ENCODE measurements around the gene KCNJ12.
"Not testable (repeated sequence)": the region's sequence is repeated elsewhere in the genome, so short reads cannot be mapped to it uniquely, and the experiment has no call there.

The KCNJ12 gene

GRCh38 chr17:21387616-21388015 is 11.5 kb downstream of the KCNJ12 start:
- DNase-seq (ENCODE audit: low read depth), result no peak

GRCh38 chr17:21388066-21388465 is 11.9 kb downstream of the KCNJ12 start:
- no peak for DNase-seq (ENCODE audit: low read depth)

- no peak for DNase-seq (ENCODE audit: low read depth)
Measured at GRCh38 chr17:21388944-21389343, 12.8 kb downstream of the KCNJ12 start.

- DNase-seq (ENCODE audit: low read depth), result no peak
Measured at GRCh38 chr17:21389394-21389793, 13.2 kb downstream of the KCNJ12 start.

GRCh38 chr17:21390294-21390693 is 14.1 kb downstream of the KCNJ12 start:
- DNase-seq (ENCODE audit: low read depth), result no peak

- no peak for DNase-seq (ENCODE audit: low read depth)
Measured at GRCh38 chr17:21392266-21392665, 16.1 kb downstream of the KCNJ12 start.

GRCh38 chr17:21394265-21394664 is 18.1 kb downstream of the KCNJ12 start:
- no peak for DNase-seq (ENCODE audit: low read depth)

GRCh38 chr17:21395764-21396163 is 19.6 kb downstream of the KCNJ12 start:
- no peak for DNase-seq (ENCODE audit: low read depth)

GRCh38 chr17:21396237-21396636 is 20.1 kb downstream of the KCNJ12 start:
- no peak for DNase-seq (ENCODE audit: low read depth)

- peak; percentile 82 for DNase-seq (ENCODE audit: low read depth)
Measured at GRCh38 chr17:21397341-21398190, 21.4 kb downstream of the KCNJ12 start.

- no peak for DNase-seq (ENCODE audit: low read depth)
Measured at GRCh38 chr17:21399474-21400186, 23.5 kb downstream of the KCNJ12 start.

GRCh38 chr17:21400187-21400569 is 24.0 kb downstream of the KCNJ12 start:
- not testable (repeated sequence) for DNase-seq (ENCODE audit: low read depth)

GRCh38 chr17:21400816-21401593 is 24.8 kb downstream of the KCNJ12 start:
- DNase-seq (ENCODE audit: low read depth), result no peak

GRCh38 chr17:21402166-21402571 is 26.0 kb downstream of the KCNJ12 start:
- peak; percentile 85 for DNase-seq (ENCODE audit: low read depth)

- DNase-seq (ENCODE audit: low read depth), result not testable (repeated sequence)
Measured at GRCh38 chr17:21402926-21403325, 26.8 kb downstream of the KCNJ12 start.

- not testable (repeated sequence) for DNase-seq (ENCODE audit: low read depth)
Measured at GRCh38 chr17:21404106-21404505, 27.9 kb downstream of the KCNJ12 start.

- DNase-seq (ENCODE audit: low read depth), result not testable (repeated sequence)
Measured at GRCh38 chr17:21404539-21404938, 28.4 kb downstream of the KCNJ12 start.

- DNase-seq (ENCODE audit: low read depth), result not testable (repeated sequence)
Measured at GRCh38 chr17:21404956-21405731, 29.0 kb downstream of the KCNJ12 start.

GRCh38 chr17:21405904-21406400 is 29.8 kb downstream of the KCNJ12 start:
- not testable (repeated sequence) for DNase-seq (ENCODE audit: low read depth)

- DNase-seq (ENCODE audit: low read depth), result not testable (repeated sequence)
Measured at GRCh38 chr17:21406616-21407404, 30.7 kb downstream of the KCNJ12 start.

GRCh38 chr17:21407752-21408151 is 31.6 kb downstream of the KCNJ12 start:
- not testable (repeated sequence) for DNase-seq (ENCODE audit: low read depth)

Data from GM04504 (cell line).